Adrenal gland (tissue), 5 donors: ENCODE data around the gene RNF227.

Experiments
- CTCF ChIP-seq, 6 experiments: fragments of 450-650 bp in 4 of 6; fragments of 200-600 bp in 2 of 6; sonication (generic) in 1 of 6; IDR thresholded peaks; 1 replicate in 5 of 6; 2 replicates in 1 of 6; pipeline versions ENCODE4 v1.5.1 to v1.8.0; 2016 to 2021; ENCODE audit warnings: antibody characterized with exemption in 6 of 6, mild to moderate bottlenecking in 2 of 6, moderate library complexity in 1 of 6
- POLR2A ChIP-seq, 2 donors: fragments of 450-650 bp; IDR thresholded peaks; one replicate each; pipeline ENCODE4 v1.6.1; 2017; ENCODE audit warnings: antibody characterized with exemption in 2 of 2, mild to moderate bottlenecking in 2 of 2, moderate library complexity in 1 of 2
- donor health status: DM: no; HTN: no; CAD: no.

- TF ChIP-seq CTCF (IDR thresholded peaks at IDR 0.05), result no peak
- no peak for TF ChIP-seq POLR2A (IDR thresholded peaks at IDR 0.05)
Observed at GRCh38 chr17:7894866-7895265, 21.2 kb downstream of the RNF227 start.
